GM12864 (cell line): ENCODE data around the gene CGB1.
"Not testable (repeated sequence)": the region's sequence is repeated elsewhere in the genome, so short reads cannot be mapped to it uniquely, and the experiment has no call there.

Source experiments
- DNase-seq: peaks from one replicate; pipeline ENCODE4 v3.0.0-alpha.2; 2011; ENCODE audit warnings: low read depth
- H3K4me3 ChIP-seq: 2 replicates; pipeline ENCODE4 v1.5.1; 2011; ENCODE audit warnings: mild to moderate bottlenecking, low read depth, low read length, control low read depth
- CTCF ChIP-seq: IDR thresholded peaks from 2 replicates; pipeline ENCODE4 v1.5.1; 2011; ENCODE audit warnings: low read depth, mild to moderate bottlenecking, moderate library complexity, low read length, control low read depth, inconsistent platforms; ENCODE audit errors: missing control alignments

CGB1 gene

GRCh38 chr19:49019242-49019932 lies 17.3 kb downstream of the CGB1 start:
- DNase-seq = no peak
- H3K4me3 ChIP-seq = peak overlapping the region; percentile 46
- TF ChIP-seq CTCF = no peak

- peak overlapping the region; percentile 44 for H3K4me3 ChIP-seq
- DNase-seq = not testable (repeated sequence)
These were observed 18.1 kb downstream of the CGB1 start for GRCh38 chr19:49018388-49019241.

- peak; percentile 73 for TF ChIP-seq CTCF
- DNase-seq = no peak
- peak overlapping the region; percentile 44 for H3K4me3 ChIP-seq
These were observed 18.9 kb downstream of the CGB1 start for GRCh38 chr19:49017666-49018351.

- H3K4me3 ChIP-seq = peak within 1 kb of the TSS; percentile 44
- no peak for TF ChIP-seq CTCF
- DNase-seq = no peak
These were observed 19.5 kb downstream of the CGB1 start, which contains the start of gene LHB for GRCh38 chr19:49017041-49017665. Gene LHB (minus strand): TSS chr19:49017091. CDS start chr19:49017081, 10 bp downstream.

- DNase-seq = no peak
- no peak for TF ChIP-seq CTCF
- no peak overlapping the region for H3K4me3 ChIP-seq
These were observed 20.4 kb downstream of the CGB1 start for GRCh38 chr19:49016067-49016839.

- no peak overlapping the region for H3K4me3 ChIP-seq
- DNase-seq = no peak
- no peak for TF ChIP-seq CTCF
These were observed 21.8 kb downstream of the CGB1 start for GRCh38 chr19:49014870-49015255.
